GM12891 (cell line): Measurements from ENCODE around the gene COL20A1.

Experiments
- DNase-seq: peaks from one replicate; pipeline ENCODE4 v3.0.0; 2011; ENCODE audit warnings: low spot score; ENCODE audit not compliant: insufficient read length
- FAIRE-seq: peaks from 2 replicates; lab custom pipeline; 2011; peaks lifted over from hg19 to GRCh38; lab: Jason Lieb, UNC
- PAX5 ChIP-seq: IDR thresholded peaks from 2 replicates; pipeline ENCODE4 v1.6.1; 2011; ENCODE audit warnings: low read length, moderate library complexity, mild to moderate bottlenecking; ENCODE audit not compliant: insufficient read depth, severe bottlenecking
- POLR2A ChIP-seq: IDR thresholded peaks from 2 replicates; pipeline ENCODE4 v1.6.1; 2011; ENCODE audit warnings: low read depth, low read length, control low read depth
- POLR2AphosphoS5 ChIP-seq: IDR thresholded peaks from 2 replicates; pipeline ENCODE4 v1.6.1; 2011; ENCODE audit warnings: low read depth, low read length, control low read depth
- POU2F2 ChIP-seq: IDR thresholded peaks from 2 replicates; pipeline ENCODE4 v1.6.1; 2011; ENCODE audit warnings: low read depth, mild to moderate bottlenecking, control low read depth, low read length, moderate library complexity
- SPI1 ChIP-seq: IDR thresholded peaks from 2 replicates; pipeline ENCODE4 v1.6.1; 2011; ENCODE audit warnings: low read depth, low read length, control low read depth
- TAF1 ChIP-seq: IDR thresholded peaks from 2 replicates; pipeline ENCODE4 v1.6.1; 2011; ENCODE audit warnings: low read depth, low read length, control low read depth

COL20A1 gene

GRCh38 chr20:63269724-63270123 is 23.3 kb upstream of the COL20A1 start:
- no peak for TF ChIP-seq POLR2AphosphoS5
- no peak for TF ChIP-seq POU2F2
- no peak for TF ChIP-seq TAF1
- TF ChIP-seq PAX5: no peak
- TF ChIP-seq POLR2A: no peak
- TF ChIP-seq SPI1: no peak
- no peak for DNase-seq
- no peak for FAIRE-seq

DNA sequence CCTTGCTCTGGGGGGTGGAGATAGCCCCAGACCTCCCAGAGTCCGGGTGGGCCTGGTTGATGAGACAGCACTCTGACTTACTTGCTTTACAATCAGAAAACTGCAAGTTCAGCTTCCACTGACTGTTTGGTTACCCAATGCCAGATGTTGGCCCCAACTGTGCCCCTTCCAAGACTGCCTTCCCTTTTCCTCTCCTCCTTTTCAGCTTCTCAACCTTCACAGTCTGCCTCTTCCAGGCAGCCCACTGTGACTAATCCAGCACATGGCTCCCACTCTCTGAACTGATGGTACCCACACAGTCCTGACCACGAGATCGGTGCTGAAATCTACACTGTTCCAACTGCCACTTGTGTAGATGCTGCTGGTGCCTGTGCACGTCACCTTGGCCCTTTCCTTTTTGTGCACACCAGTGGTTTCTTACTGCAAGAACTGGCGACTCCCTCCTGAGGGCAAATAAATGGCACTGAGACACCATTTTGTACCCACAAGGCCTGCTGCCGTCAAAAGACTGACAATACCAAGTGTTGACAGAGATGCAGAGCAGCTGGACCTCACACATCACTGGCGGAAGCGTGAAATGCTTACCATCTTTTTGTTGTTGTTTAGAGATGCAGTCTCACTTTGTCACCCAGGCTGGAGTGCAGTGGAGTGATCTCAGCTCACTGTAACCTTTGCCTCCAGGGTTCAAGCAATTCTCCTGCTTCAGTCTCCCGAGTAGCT is 22.2 kb upstream of the COL20A1 start:
- TF ChIP-seq POU2F2: no peak
- TF ChIP-seq PAX5: no peak
- TF ChIP-seq POLR2A: no peak
- TF ChIP-seq SPI1: no peak
- TF ChIP-seq TAF1: no peak
- no peak for TF ChIP-seq POLR2AphosphoS5
- no peak for DNase-seq
- FAIRE-seq: no peak

GRCh38 chr20:63272105-63273058 is 20.6 kb upstream of the COL20A1 start, which contains the start of gene ARFGAP1:
TSS of gene ARFGAP1 (plus strand) at chr20:63272813. CDS start at chr20:63275581, 2,768 bp downstream.
- DNase-seq (peak; percentile 100), FAIRE-seq (peak; percentile 99)
- peak; percentile 49 for TF ChIP-seq SPI1
- TF ChIP-seq POLR2A: peak; percentile 71; the same call in 1 of the 2 replicates
- peak; percentile 27 for TF ChIP-seq PAX5
- peak; percentile 79 for TF ChIP-seq POLR2AphosphoS5
- 0 out of 2 replicates have a peak, but pooled peaks have one; percentile 41 for TF ChIP-seq POU2F2
- TF ChIP-seq TAF1: peak; percentile 60

- FAIRE-seq (no peak), DNase-seq (no peak)
- no peak for TF ChIP-seq TAF1
- TF ChIP-seq POLR2AphosphoS5: no peak
- no peak for TF ChIP-seq PAX5
- no peak for TF ChIP-seq SPI1
- TF ChIP-seq POU2F2: no peak
- TF ChIP-seq POLR2A: no peak
These were observed 19.9 kb upstream of the COL20A1 start for GRCh38 chr20:63273059-63273579.

GRCh38 chr20:63273635-63274380 is 19.2 kb upstream of the COL20A1 start:
- FAIRE-seq: no peak

GRCh38 chr20:63274381-63275228 is 18.4 kb upstream of the COL20A1 start:
- no peak for FAIRE-seq
- TF ChIP-seq PAX5: no peak
- no peak for TF ChIP-seq TAF1
- TF ChIP-seq SPI1: no peak
- no peak for TF ChIP-seq POU2F2
- no peak for TF ChIP-seq POLR2AphosphoS5
- TF ChIP-seq POLR2A: no peak
- no peak for DNase-seq

More at GRCh38 chr20:63273635-63274380, 19.2 kb upstream of the COL20A1 start:
- DNase-seq: no peak
- TF ChIP-seq POLR2AphosphoS5 (no peak), POU2F2 (no peak), POLR2A (no peak), SPI1 (no peak), PAX5 (no peak), TAF1 (no peak)

- DNase-seq (no peak), FAIRE-seq (no peak)
- TF ChIP-seq POLR2AphosphoS5: no peak
- TF ChIP-seq SPI1: no peak
- no peak for TF ChIP-seq POLR2A
- no peak for TF ChIP-seq TAF1
- no peak for TF ChIP-seq POU2F2
- no peak for TF ChIP-seq PAX5
These were observed 17.2 kb upstream of the COL20A1 start for GRCh38 chr20:63275825-63276224.

GRCh38 chr20:63276956-63277355 is 16.0 kb upstream of the COL20A1 start:
- FAIRE-seq (no peak), DNase-seq (no peak)
- no peak for TF ChIP-seq SPI1
- TF ChIP-seq PAX5: no peak
- TF ChIP-seq POU2F2: no peak
- TF ChIP-seq POLR2AphosphoS5: no peak
- no peak for TF ChIP-seq POLR2A
- no peak for TF ChIP-seq TAF1
